GM21737 (cell line): ENCODE results near the gene SLC35C1.
A peak's percentile ranks its signal among the peaks of the same experiment; 100 is the strongest.

Source experiments
- ATAC-seq: cut with Tn5 transposase; IDR thresholded peaks from one replicate; pipeline ENCODE4 v1.9.1; 2021; ENCODE audit warnings: mild to moderate bottlenecking, moderate library complexity; ENCODE audit not compliant: unreplicated experiment

SLC35C1 gene

GRCh38 chr11:45804761-45805304 lies at the start of gene SLC35C1:
Gene SLC35C1 (plus strand): TSS chr11:45805149. CDS start chr11:45805802, 653 bp downstream.
- peak; percentile 93 for ATAC-seq

GRCh38 chr11:45755281-45755859 lies 49.6 kb upstream of the SLC35C1 start:
- ATAC-seq = no peak

- no peak for ATAC-seq
Measured at GRCh38 chr11:45756384-45757010, 48.5 kb upstream of the SLC35C1 start.

- no peak for ATAC-seq
Measured at GRCh38 chr11:45757672-45758071, 47.3 kb upstream of the SLC35C1 start.

GRCh38 chr11:45761659-45762058 lies 43.3 kb upstream of the SLC35C1 start:
- no peak for ATAC-seq

- ATAC-seq = no peak
Measured at GRCh38 chr11:45765107-45765668, 39.8 kb upstream of the SLC35C1 start.

GRCh38 chr11:45765836-45766235 lies 39.1 kb upstream of the SLC35C1 start:
- no peak for ATAC-seq

GRCh38 chr11:45766469-45766868 lies 38.5 kb upstream of the SLC35C1 start:
- ATAC-seq = no peak

GRCh38 chr11:45768486-45768885 lies 36.5 kb upstream of the SLC35C1 start:
- no peak for ATAC-seq

- ATAC-seq = no peak
Measured at GRCh38 chr11:45769960-45770359, 35.0 kb upstream of the SLC35C1 start.

- no peak for ATAC-seq
Measured at GRCh38 chr11:45771193-45771565, 33.8 kb upstream of the SLC35C1 start.

GRCh38 chr11:45771566-45772448 lies 33.1 kb upstream of the SLC35C1 start:
- peak; percentile 76 for ATAC-seq

- ATAC-seq = no peak
Measured at GRCh38 chr11:45772449-45772774, 32.5 kb upstream of the SLC35C1 start.

- no peak for ATAC-seq
Measured at GRCh38 chr11:45772986-45773785, 31.8 kb upstream of the SLC35C1 start.

GRCh38 chr11:45773786-45774655 lies 30.9 kb upstream of the SLC35C1 start:
- no peak for ATAC-seq

- no peak for ATAC-seq
Measured at GRCh38 chr11:45774786-45775185, 30.2 kb upstream of the SLC35C1 start.

- ATAC-seq = no peak
Measured at GRCh38 chr11:45777127-45777969, 27.6 kb upstream of the SLC35C1 start.

- no peak for ATAC-seq
Measured at GRCh38 chr11:45778341-45778740, 26.6 kb upstream of the SLC35C1 start.

- ATAC-seq = no peak
Measured at GRCh38 chr11:45779602-45780001, 25.3 kb upstream of the SLC35C1 start.
